GM19240 (cell line): ENCODE measurements around the gene EXOC5.

Source experiments
- DNase-seq: peaks from one replicate; pipeline ENCODE4 v3.0.0; 2011; ENCODE audit warnings: low spot score; ENCODE audit not compliant: insufficient read length

The EXOC5 gene

DNA sequence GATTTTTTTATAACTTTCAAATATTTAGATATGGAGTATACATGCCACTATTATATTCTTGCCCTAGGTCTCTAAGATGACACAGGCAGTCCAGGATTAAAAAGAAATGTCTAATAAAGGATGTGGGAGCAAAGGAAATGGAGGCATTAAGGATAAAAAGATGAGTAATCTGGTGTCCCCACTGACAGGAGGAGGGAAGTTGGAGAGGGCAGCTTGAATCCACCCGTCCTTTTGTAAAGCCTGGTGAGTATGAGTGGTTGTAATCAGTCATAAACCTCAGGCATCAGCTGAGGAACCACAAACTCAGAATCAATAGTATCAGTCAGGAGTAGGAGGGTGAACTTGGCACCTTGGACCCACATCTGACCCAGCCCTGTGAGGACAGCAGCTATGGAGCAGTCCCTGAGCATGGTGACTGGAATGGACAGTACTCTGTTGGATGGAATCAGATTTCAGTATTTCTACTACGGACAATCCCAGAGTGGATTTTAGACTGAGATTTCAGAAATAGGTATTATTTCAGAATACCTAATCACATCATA, 100.5 kb downstream of the EXOC5 start:
- no peak for DNase-seq

GRCh38 chr14:57161583-57162234, 107.0 kb downstream of the EXOC5 start:
- DNase-seq, result no peak

DNA sequence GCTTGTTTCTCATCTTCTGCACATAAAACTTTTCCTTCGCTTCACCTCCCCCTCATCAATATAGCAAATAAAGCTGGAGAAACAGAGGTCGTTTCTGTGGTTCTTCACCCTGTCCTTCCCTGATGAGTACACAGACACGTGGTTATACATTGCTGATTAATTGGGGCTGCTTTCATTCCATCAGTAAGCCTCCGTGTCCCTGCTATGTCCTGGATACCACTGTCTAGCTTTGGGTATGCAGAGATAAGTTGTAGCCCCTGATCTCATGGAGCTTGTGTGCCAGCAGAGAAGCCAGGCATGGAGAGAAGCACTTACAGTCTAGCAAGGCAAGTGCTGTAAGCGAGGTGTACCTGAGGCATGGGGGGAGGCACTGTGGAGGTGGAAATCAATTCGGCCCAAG, 108.4 kb downstream of the EXOC5 start:
- DNase-seq, result no peak

GRCh38 chr14:57153286-57153685, 115.4 kb downstream of the EXOC5 start:
- DNase-seq, result no peak
